GM19239 (cell line): ENCODE results near the gene GMCL2.

Experiments used
- DNase-seq: peaks from one replicate; pipeline ENCODE4 v3.0.0; 2011; ENCODE audit warnings: low spot score; ENCODE audit not compliant: insufficient read length
- FAIRE-seq: peaks from 2 replicates; lab custom pipeline; 2011; peaks lifted over from hg19 to GRCh38; lab: Jason Lieb, UNC

GMCL2 gene

GRCh38 chr5:178192244-178192643, 5.1 kb upstream of the GMCL2 start:
- FAIRE-seq (no peak), DNase-seq (no peak)

- DNase-seq (no peak), FAIRE-seq (no peak)
Measured at GRCh38 chr5:178191661-178192060, 4.5 kb upstream of the GMCL2 start.

GRCh38 chr5:178189433-178189832, 2.3 kb upstream of the GMCL2 start:
- no peak for DNase-seq
- no peak for FAIRE-seq

GRCh38 chr5:178186427-178186826, 744 bp downstream of the GMCL2 start:
- DNase-seq (no peak), FAIRE-seq (no peak)

- DNase-seq (no peak), FAIRE-seq (no peak)
Measured at GRCh38 chr5:178182158-178182876, 4.9 kb downstream of the GMCL2 start.

GRCh38 chr5:178180141-178180863, 6.9 kb downstream of the GMCL2 start:
- DNase-seq (no peak), FAIRE-seq (no peak)

GRCh38 chr5:178177569-178177968, 9.6 kb downstream of the GMCL2 start:
- no peak for FAIRE-seq
- DNase-seq = no peak

GRCh38 chr5:178176791-178177190, 10.4 kb downstream of the GMCL2 start:
- FAIRE-seq (no peak), DNase-seq (no peak)

GRCh38 chr5:178174456-178174855, 12.7 kb downstream of the GMCL2 start:
- FAIRE-seq (no peak), DNase-seq (no peak)

GRCh38 chr5:178170455-178170854, 16.7 kb downstream of the GMCL2 start:
- DNase-seq (no peak), FAIRE-seq (no peak)

- no peak for DNase-seq
- no peak for FAIRE-seq
Measured at GRCh38 chr5:178165581-178165980, 21.6 kb downstream of the GMCL2 start.

- DNase-seq = peak; percentile 98
- peak; percentile 88 for FAIRE-seq
Measured at GRCh38 chr5:178163772-178164735, 23.1 kb downstream of the GMCL2 start.

- DNase-seq = no peak
- FAIRE-seq = no peak
Measured at GRCh38 chr5:178162481-178162880, 24.7 kb downstream of the GMCL2 start.

GRCh38 chr5:178160176-178160575, 27.0 kb downstream of the GMCL2 start:
- no peak for FAIRE-seq
- no peak for DNase-seq

GRCh38 chr5:178155065-178155464, 32.1 kb downstream of the GMCL2 start:
- FAIRE-seq (no peak), DNase-seq (no peak)

- peak; percentile 99 for FAIRE-seq
Measured at GRCh38 chr5:178153530-178154340, 33.4 kb downstream of the GMCL2 start, which contains the start of gene NHP2. Gene NHP2, minus strand, starts transcription at chr5:178153885. Its CDS starts 68 bp downstream, at chr5:178153817.

GRCh38 chr5:178152491-178153444, 34.4 kb downstream of the GMCL2 start:
- FAIRE-seq = peak; percentile 66
- no peak for DNase-seq

More at GRCh38 chr5:178153530-178154340, 33.4 kb downstream of the GMCL2 start, which contains the start of gene NHP2:
- peak; percentile 91 for DNase-seq

- FAIRE-seq (no peak), DNase-seq (no peak)
Measured at GRCh38 chr5:178150977-178151734, 36.0 kb downstream of the GMCL2 start.
